Ovary (tissue), 3 donors: ENCODE measurements around the gene CMTM2.

ENCODE experiments used
- EP300 ChIP-seq: sonication (generic); formaldehyde crosslinking; IDR thresholded peaks from one replicate; pipeline ENCODE4 v1.6.1; 2017; ENCODE audit warnings: antibody characterized with exemption
- POLR2A ChIP-seq: fragments of 450-650 bp; IDR thresholded peaks from one replicate; pipeline ENCODE4 v1.6.1; 2017; ENCODE audit warnings: antibody characterized with exemption, mild to moderate bottlenecking, moderate library complexity
- TF ChIP-seq, protein P1 (sequence below), 3 donors: fragments of 450-650 bp in 2 of 3; fragments of 200-600 bp in 1 of 3; IDR thresholded peaks; one replicate each; pipeline versions ENCODE4 v1.5.1 to v1.8.0; 2016 to 2022; ENCODE audit warnings: antibody characterized with exemption in 3 of 3, mild to moderate bottlenecking in 1 of 3
- donor health status: DM: no; HTN: no; CAD: no.

GRCh38 chr16:66538910-66539309, 40.4 kb upstream of the CMTM2 start:
- TF ChIP-seq, protein P1, sequence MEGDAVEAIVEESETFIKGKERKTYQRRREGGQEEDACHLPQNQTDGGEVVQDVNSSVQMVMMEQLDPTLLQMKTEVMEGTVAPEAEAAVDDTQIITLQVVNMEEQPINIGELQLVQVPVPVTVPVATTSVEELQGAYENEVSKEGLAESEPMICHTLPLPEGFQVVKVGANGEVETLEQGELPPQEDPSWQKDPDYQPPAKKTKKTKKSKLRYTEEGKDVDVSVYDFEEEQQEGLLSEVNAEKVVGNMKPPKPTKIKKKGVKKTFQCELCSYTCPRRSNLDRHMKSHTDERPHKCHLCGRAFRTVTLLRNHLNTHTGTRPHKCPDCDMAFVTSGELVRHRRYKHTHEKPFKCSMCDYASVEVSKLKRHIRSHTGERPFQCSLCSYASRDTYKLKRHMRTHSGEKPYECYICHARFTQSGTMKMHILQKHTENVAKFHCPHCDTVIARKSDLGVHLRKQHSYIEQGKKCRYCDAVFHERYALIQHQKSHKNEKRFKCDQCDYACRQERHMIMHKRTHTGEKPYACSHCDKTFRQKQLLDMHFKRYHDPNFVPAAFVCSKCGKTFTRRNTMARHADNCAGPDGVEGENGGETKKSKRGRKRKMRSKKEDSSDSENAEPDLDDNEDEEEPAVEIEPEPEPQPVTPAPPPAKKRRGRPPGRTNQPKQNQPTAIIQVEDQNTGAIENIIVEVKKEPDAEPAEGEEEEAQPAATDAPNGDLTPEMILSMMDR (IDR thresholded peaks at IDR 0.05), result no peak
- TF ChIP-seq POLR2A, result no peak
- no peak for TF ChIP-seq EP300
